OCI-LY3 (cell line): ENCODE measurements around the gene SHD.

ENCODE experiments used
- H2AFZ ChIP-seq: fragments of 200-600, 300-600 bp; shearing (Covaris generic); 2 replicates; pipeline ENCODE4 v1.6.0; 2014; ENCODE audit warnings: antibody characterized with exemption, low read depth, low read length
- H3K27ac ChIP-seq: fragments of 200-600, 300-600 bp; sonication (generic); 2 replicates; pipeline ENCODE4 v1.5.1; 2014; ENCODE audit warnings: mild to moderate bottlenecking, low read length, moderate library complexity, mixed read lengths
- H3K27me3 ChIP-seq: fragments of 200-600, 300-600 bp; sonication (generic); 2 replicates; pipeline ENCODE4 v1.6.1; 2014; ENCODE audit warnings: low read depth, low read length, mixed read lengths
- H3K36me3 ChIP-seq: fragments of 200-600, 300-600 bp; sonication (generic); replicated peaks from 2 replicates; pipeline ENCODE3; 2014; ENCODE audit warnings: low read depth, low read length, mixed read lengths
- H3K4me1 ChIP-seq: fragments of 300-600, 200-600 bp; sonication (generic); 2 replicates; pipeline ENCODE4 v1.6.1; 2014; ENCODE audit warnings: low read length, mixed read lengths
- H3K4me2 ChIP-seq: fragments of 200-600, 300-600 bp; sonication (generic); 2 replicates; pipeline ENCODE4 v1.6.1; 2014; ENCODE audit warnings: low read length, mixed read lengths
- H3K4me3 ChIP-seq: fragments of 300-600, 200-600 bp; sonication (generic); 2 replicates; pipeline ENCODE4 v1.5.1; 2014; ENCODE audit warnings: antibody characterized with exemption, mild to moderate bottlenecking, low read length, moderate library complexity
- H3K79me2 ChIP-seq: fragments of 300-600, 200-600 bp; shearing (Covaris generic); 2 replicates; pipeline ENCODE4 v1.6.1; 2014; ENCODE audit warnings: mild to moderate bottlenecking, low read length, mixed read lengths
- H3K9ac ChIP-seq: fragments of 300-600, 200-600 bp; shearing (Covaris generic); 2 replicates; pipeline ENCODE4 v1.6.0; 2014; ENCODE audit warnings: mild to moderate bottlenecking, low read length, moderate library complexity
- H3K9me3 ChIP-seq: fragments of 200-600, 300-600 bp; shearing (Covaris generic); 2 replicates; pipeline ENCODE4 v1.6.1; 2014; ENCODE audit warnings: low read length, mixed read lengths; ENCODE audit not compliant: insufficient read depth
- H4K20me1 ChIP-seq: fragments of 200-600, 300-600 bp; sonication (generic); 2 replicates; pipeline ENCODE4 v1.6.1; 2016; ENCODE audit warnings: low read length, mixed read lengths; ENCODE audit not compliant: insufficient read depth
- EZH2phosphoT487 ChIP-seq: fragments of 200-600 bp; shearing (Covaris generic); IDR thresholded peaks from 2 replicates; pipeline ENCODE4 v1.6.1; 2018; ENCODE audit warnings: antibody characterized with exemption, mixed run types, low read depth
- TF ChIP-seq, protein P1 (sequence below): fragments of 200-600, 300-600 bp; sonication (generic); IDR thresholded peaks from 2 replicates; pipeline ENCODE4 v1.5.1; 2014; ENCODE audit warnings: antibody characterized with exemption, low read length, low read depth

Gene SHD

DNA sequence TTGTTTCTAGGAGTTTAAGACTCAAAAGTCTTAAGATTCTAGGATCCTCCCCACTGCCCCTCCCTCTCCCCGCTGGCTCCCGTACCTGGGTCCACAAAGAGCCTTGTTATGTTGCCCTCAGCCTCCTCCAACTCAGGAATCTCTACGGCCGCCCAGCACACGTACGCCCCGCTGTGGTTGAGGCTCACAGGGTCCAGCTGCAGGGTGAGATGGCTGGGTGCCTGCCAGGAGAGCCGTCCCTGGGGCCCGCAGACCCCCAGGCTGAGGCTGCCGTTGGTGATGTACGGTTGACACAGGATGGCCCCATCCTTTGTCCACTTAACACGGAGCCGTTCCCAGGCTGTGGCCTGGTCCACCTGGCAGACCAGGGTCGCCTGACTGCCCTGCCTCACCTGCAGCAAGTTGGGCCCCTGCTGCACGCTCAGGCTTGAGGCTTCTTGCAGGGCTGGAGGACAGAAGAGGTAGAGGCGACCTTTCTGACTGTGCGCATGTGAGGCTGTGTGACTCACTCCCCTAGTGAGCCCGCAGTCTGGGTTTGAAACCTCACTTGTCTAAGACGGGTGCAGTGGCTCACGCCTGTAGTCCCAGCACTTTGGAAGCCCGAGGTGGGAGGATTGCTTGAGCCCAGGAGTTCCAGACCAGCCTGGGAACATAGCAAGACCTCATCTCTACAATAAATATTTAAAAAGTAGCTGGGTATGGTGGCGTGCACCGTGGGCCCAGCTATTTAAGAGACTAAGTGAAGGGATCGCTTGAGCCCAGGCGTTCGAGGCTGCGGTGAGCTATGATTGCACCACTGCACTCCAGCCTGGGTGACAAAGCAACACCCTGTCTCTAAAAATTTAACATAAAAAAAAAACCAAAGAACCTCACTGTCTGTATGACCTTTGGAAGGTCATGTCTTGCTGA, 19.1 kb downstream of the SHD start:
- H3K79me2 ChIP-seq: no peaks in the 10 kb centered on the region
- no peak overlapping the region for H2AFZ ChIP-seq
- H4K20me1 ChIP-seq: no peaks in the 10 kb centered on the region
- TF ChIP-seq, protein P1, sequence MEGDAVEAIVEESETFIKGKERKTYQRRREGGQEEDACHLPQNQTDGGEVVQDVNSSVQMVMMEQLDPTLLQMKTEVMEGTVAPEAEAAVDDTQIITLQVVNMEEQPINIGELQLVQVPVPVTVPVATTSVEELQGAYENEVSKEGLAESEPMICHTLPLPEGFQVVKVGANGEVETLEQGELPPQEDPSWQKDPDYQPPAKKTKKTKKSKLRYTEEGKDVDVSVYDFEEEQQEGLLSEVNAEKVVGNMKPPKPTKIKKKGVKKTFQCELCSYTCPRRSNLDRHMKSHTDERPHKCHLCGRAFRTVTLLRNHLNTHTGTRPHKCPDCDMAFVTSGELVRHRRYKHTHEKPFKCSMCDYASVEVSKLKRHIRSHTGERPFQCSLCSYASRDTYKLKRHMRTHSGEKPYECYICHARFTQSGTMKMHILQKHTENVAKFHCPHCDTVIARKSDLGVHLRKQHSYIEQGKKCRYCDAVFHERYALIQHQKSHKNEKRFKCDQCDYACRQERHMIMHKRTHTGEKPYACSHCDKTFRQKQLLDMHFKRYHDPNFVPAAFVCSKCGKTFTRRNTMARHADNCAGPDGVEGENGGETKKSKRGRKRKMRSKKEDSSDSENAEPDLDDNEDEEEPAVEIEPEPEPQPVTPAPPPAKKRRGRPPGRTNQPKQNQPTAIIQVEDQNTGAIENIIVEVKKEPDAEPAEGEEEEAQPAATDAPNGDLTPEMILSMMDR: no peak
- no peak overlapping the region for H3K9ac ChIP-seq
- no peak overlapping the region for H3K4me2 ChIP-seq
- H3K4me1 ChIP-seq: no peaks in the 10 kb centered on the region
- H3K9me3 ChIP-seq: no peaks in the 10 kb centered on the region
- H3K36me3 ChIP-seq: no peaks in the 10 kb centered on the region
- H3K27me3 ChIP-seq: peaks cover 4% of the 10 kb centered on the region; the same call in 1 of the 2 replicates
- H3K4me3 ChIP-seq: no peak overlapping the region
- no peak overlapping the region for H3K27ac ChIP-seq

DNA sequence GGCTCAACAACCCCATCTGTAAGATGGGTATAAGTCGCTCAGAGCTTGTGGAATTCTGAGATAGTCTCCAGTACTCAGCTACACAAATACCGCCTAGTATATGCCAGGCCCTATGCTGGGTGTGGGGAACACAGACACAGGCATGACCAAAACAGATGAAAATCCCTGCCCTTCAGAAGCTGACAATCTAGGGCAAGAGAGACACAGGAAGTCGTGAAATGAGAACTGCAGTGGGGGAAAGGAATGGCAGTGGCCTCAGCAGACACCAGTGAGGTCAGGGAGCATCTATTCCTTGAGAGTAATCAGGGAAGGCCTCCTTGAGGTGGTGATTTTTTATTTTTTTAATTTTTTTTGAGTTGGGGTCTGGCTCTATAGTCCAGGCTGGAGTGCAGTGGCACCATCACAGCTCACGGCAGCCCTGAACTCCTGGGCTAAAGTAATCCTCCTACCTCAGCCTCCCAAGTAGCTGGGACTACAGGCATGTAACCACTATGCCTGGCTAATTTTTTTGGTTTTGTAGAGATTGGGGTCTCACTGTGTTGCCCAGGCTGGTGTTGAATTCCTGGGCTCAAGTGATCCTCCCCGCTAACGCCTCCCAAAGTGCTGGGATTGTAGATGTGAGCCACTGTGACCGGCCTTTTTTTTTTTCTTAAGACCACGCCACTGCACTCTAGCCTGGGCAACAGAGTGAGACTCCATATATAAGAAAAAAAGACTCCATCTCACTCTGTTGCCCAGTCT, 19.9 kb downstream of the SHD start:
- TF ChIP-seq, protein P1: no peak
- no peak for TF ChIP-seq EZH2phosphoT487
- no peak overlapping the region for H3K9ac ChIP-seq
- H2AFZ ChIP-seq: no peak overlapping the region
- no peak overlapping the region for H3K4me2 ChIP-seq
- H4K20me1 ChIP-seq: no peaks in the 10 kb centered on the region
- H3K36me3 ChIP-seq: no peaks in the 10 kb centered on the region
- H3K79me2 ChIP-seq: no peaks in the 10 kb centered on the region
- no peaks in the 10 kb centered on the region for H3K4me1 ChIP-seq
- no peak overlapping the region for H3K27ac ChIP-seq
- no peak overlapping the region for H3K4me3 ChIP-seq
- peaks cover 4% of the 10 kb centered on the region; the same call in 1 of the 2 replicates for H3K27me3 ChIP-seq
- no peaks in the 10 kb centered on the region for H3K9me3 ChIP-seq

DNA sequence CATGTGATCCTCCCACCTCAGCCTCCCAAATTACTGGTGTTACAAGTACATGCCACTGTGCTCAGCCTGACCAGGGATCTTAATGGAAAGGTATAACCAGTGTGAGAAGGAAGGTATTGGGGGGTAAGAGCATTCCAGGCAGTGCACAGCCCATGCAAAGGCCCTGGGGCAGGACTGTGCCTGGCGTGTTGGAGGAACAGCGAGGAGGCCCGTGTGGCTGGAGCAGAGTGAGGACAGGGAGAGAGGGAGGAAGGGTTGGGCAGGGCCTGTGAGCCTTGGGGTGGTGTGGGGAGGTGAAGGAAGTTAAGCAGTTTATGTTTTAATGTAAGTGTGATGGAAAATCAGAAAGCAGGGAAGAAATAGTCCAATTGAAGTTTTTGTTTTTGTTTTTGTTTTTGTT, 21.5 kb downstream of the SHD start:
- Histone ChIP-seq H2AFZ (no peak overlapping the region), H3K36me3 (no peaks in the 10 kb centered on the region), H3K4me3 (no peak overlapping the region), H3K4me1 (no peaks in the 10 kb centered on the region), H3K9me3 (no peaks in the 10 kb centered on the region), H3K27me3 (peaks cover 4% of the 10 kb centered on the region; the same call in 1 of the 2 replicates), H3K27ac (no peak overlapping the region), H3K4me2 (no peak overlapping the region), H3K79me2 (no peaks in the 10 kb centered on the region), H3K9ac (no peak overlapping the region), H4K20me1 (no peaks in the 10 kb centered on the region)
- TF ChIP-seq EZH2phosphoT487: no peak
- TF ChIP-seq, protein P1: no peak

DNA sequence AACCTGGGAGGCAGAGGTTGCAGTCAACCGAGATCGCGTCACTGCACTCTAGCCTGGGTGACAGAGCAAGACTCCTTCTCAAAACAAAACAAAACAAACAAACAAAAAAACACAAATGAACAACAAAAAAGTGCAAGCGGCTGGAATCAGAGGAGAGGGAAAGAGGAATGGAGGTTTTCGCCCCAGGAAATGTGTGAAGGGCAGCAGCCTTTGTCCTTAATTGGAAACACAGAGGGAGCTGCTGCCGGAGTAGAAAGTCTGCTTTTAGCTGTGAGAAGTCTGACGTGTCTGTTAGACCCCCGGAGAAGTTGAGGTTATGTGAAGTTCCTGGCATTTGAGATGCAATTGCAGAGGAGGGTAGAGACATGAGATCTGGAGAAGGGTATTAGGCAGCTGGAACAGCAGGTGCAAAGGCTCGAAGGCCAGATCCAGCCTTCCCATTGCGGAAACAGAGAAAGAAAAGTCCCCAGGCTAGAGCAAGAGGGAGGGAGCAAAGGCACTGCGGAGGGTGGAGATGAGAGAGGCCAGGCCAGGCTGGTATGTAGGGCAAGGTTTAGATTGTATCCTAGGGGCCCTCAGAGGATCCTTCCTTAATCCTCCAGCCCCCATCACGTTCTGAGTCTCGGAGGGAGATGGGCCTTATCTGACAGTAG, 22.6 kb downstream of the SHD start:
- Histone ChIP-seq H3K4me3 (no peak overlapping the region), H3K9ac (no peak overlapping the region), H3K36me3 (no peaks in the 10 kb centered on the region), H3K27ac (no peak overlapping the region), H3K9me3 (no peaks in the 10 kb centered on the region), H3K27me3 (no peaks in the 10 kb centered on the region), H3K79me2 (no peaks in the 10 kb centered on the region), H4K20me1 (no peaks in the 10 kb centered on the region), H2AFZ (no peak overlapping the region), H3K4me1 (no peaks in the 10 kb centered on the region), H3K4me2 (no peak overlapping the region)
- no peak for TF ChIP-seq EZH2phosphoT487
- TF ChIP-seq, protein P1: no peak
